ENCODE measurements around the gene UQCRQ.

Gene UQCRQ

GRCh38 chr5:132915681-132916080 lies 49.2 kb downstream of the UQCRQ start:
- no peak for DNase-seq (ENCODE audit: low spot score)

- no peak for DNase-seq (ENCODE audit: low spot score)
Measured at GRCh38 chr5:132916086-132916485, 49.6 kb downstream of the UQCRQ start.

All from SW480 (cell line).